DOHH2 (cell line): ENCODE data around the gene CNOT4.

Experiments used
- H3F3A ChIP-seq: fragments of 200-600 bp; sonication (generic), shearing (Covaris generic); 2 replicates; pipeline ENCODE4 v1.6.0; 2016; ENCODE audit warnings: antibody characterized with exemption, mild to moderate bottlenecking; ENCODE audit not compliant: control insufficient read depth, insufficient read depth
- H3K27ac ChIP-seq: fragments of 200-600 bp; sonication (generic); 2 replicates; pipeline ENCODE4 v1.5.1; 2014; ENCODE audit warnings: low read depth, mild to moderate bottlenecking, low read length, moderate library complexity
- H3K27me3 ChIP-seq: fragments of 200-600 bp; sonication (generic); 2 replicates; pipeline ENCODE4 v1.6.1; 2014; ENCODE audit warnings: mild to moderate bottlenecking, low read length, mixed read lengths; ENCODE audit not compliant: control insufficient read depth
- H3K36me3 ChIP-seq: fragments of 200-600 bp; sonication (generic); 2 replicates; pipeline ENCODE4 v1.6.1; 2014; ENCODE audit warnings: mild to moderate bottlenecking, low read length, moderate library complexity, mixed read lengths; ENCODE audit not compliant: control insufficient read depth
- H3K4me1 ChIP-seq: fragments of 200-600 bp; sonication (generic); 2 replicates; pipeline ENCODE4 v1.6.1; 2014; ENCODE audit warnings: mild to moderate bottlenecking, low read length, mixed read lengths; ENCODE audit not compliant: control insufficient read depth
- H3K4me2 ChIP-seq: fragments of 200-600 bp; sonication (generic); 2 replicates; pipeline ENCODE4 v1.6.0; 2014; ENCODE audit warnings: mild to moderate bottlenecking, low read length, moderate library complexity
- H3K4me3 ChIP-seq: fragments of 200-600 bp; sonication (generic); 2 replicates; pipeline ENCODE4 v1.5.1; 2014; ENCODE audit warnings: mild to moderate bottlenecking, low read length, mixed read lengths
- H3K79me2 ChIP-seq: fragments of 200-600 bp; sonication (generic); 2 replicates; pipeline ENCODE4 v1.6.1; 2014; ENCODE audit warnings: mild to moderate bottlenecking, low read length, mixed read lengths; ENCODE audit not compliant: control insufficient read depth
- H3K9me2 ChIP-seq: fragments of 200-600 bp; sonication (generic); replicated peaks from 2 replicates; pipeline ENCODE4 v1.6.1; 2014; ENCODE audit warnings: mild to moderate bottlenecking, low read length, mixed read lengths; ENCODE audit not compliant: control insufficient read depth
- H3K9me3 ChIP-seq: fragments of 200-600 bp; sonication (generic); 2 replicates; pipeline ENCODE4 v1.6.1; 2014; ENCODE audit warnings: antibody characterized with exemption, low read length, mixed read lengths; ENCODE audit not compliant: control insufficient read depth, insufficient read depth
- H4K20me1 ChIP-seq: fragments of 200-600 bp; sonication (generic); 2 replicates; pipeline ENCODE4 v1.6.0; 2014; ENCODE audit warnings: low read depth, mild to moderate bottlenecking, antibody characterized with exemption, low read length, moderate library complexity; ENCODE audit not compliant: control insufficient read depth, insufficient read depth
- EZH2phosphoT487 ChIP-seq: fragments of 200-600 bp; sonication (generic); IDR thresholded peaks from 2 replicates; pipeline ENCODE4 v1.6.1; 2017; ENCODE audit warnings: borderline replicate concordance, mild to moderate bottlenecking, antibody characterized with exemption, low read length, moderate library complexity, mixed read lengths
- TF ChIP-seq, protein P1 (sequence below): fragments of 200-600 bp; sonication (generic); IDR thresholded peaks from one replicate; pipeline ENCODE4 v1.5.1; 2014; ENCODE audit warnings: antibody characterized with exemption, mild to moderate bottlenecking, low read depth, low read length; ENCODE audit not compliant: poor library complexity, severe bottlenecking

The CNOT4 gene

DNA sequence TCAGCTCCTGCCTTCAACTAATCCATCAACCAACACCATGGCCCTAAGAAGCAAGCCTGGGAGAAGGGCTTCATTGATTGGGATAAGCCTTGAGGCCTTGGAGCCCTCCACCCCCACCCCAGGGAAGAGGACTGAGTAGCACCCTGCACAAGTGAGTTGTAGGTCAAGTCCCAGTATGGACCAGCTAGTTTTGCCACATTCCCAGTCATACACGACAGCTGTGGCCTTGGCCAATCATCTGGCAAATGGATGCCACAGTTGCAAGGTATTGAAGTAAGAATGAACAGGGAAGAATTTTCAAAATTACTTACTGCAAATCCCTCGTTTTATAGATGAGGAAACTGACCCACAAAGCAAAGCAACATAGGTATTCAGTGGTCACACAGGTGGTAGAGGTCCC is 166.5 kb downstream of the CNOT4 start:
- Histone ChIP-seq H3K27me3 (0 out of 2 replicates have a peak, but pooled peaks cover 3% of the 10 kb centered on the region), H3K4me2 (no peak overlapping the region)

DNA sequence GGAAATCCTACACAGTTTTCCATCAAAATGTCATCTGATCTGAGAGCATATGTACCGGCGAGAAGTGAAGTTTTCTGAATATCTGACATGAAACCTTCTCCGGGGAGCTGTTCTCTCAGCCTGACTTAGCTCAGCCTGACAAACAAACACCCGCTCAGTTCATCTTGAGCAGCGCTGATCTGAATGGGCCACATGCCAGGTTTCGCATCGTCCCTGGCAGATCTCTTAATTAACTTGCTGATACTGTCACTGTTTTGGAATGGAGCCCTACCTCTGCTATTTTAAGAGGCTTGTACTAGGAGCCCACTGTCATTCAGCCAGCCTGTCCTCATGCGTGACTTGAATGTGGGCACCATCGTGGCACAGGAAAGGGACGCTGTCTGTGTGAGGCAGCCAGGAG is 167.0 kb downstream of the CNOT4 start:
- H4K20me1 ChIP-seq = no peaks in the 10 kb centered on the region
- TF ChIP-seq, protein P1, sequence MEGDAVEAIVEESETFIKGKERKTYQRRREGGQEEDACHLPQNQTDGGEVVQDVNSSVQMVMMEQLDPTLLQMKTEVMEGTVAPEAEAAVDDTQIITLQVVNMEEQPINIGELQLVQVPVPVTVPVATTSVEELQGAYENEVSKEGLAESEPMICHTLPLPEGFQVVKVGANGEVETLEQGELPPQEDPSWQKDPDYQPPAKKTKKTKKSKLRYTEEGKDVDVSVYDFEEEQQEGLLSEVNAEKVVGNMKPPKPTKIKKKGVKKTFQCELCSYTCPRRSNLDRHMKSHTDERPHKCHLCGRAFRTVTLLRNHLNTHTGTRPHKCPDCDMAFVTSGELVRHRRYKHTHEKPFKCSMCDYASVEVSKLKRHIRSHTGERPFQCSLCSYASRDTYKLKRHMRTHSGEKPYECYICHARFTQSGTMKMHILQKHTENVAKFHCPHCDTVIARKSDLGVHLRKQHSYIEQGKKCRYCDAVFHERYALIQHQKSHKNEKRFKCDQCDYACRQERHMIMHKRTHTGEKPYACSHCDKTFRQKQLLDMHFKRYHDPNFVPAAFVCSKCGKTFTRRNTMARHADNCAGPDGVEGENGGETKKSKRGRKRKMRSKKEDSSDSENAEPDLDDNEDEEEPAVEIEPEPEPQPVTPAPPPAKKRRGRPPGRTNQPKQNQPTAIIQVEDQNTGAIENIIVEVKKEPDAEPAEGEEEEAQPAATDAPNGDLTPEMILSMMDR = no peak
- no peak for TF ChIP-seq EZH2phosphoT487
- no peak overlapping the region for H3K27ac ChIP-seq
- no peaks in the 10 kb centered on the region for H3K79me2 ChIP-seq
- no peak overlapping the region for H3K4me2 ChIP-seq
- H3K9me3 ChIP-seq = no peaks in the 10 kb centered on the region
- no peaks in the 10 kb centered on the region for H3K4me1 ChIP-seq
- no peaks in the 10 kb centered on the region for H3F3A ChIP-seq
- H3K4me3 ChIP-seq = no peak overlapping the region
- no peaks in the 10 kb centered on the region for H3K36me3 ChIP-seq
- 0 out of 2 replicates have a peak, but pooled peaks cover 3% of the 10 kb centered on the region for H3K27me3 ChIP-seq
- no peaks in the 10 kb centered on the region for H3K9me2 ChIP-seq

More for the DNA sequence above, 166.5 kb downstream of the CNOT4 start:
- Histone ChIP-seq H3K27ac (no peak overlapping the region), H3K4me1 (no peaks in the 10 kb centered on the region), H3K9me2 (no peaks in the 10 kb centered on the region), H3K9me3 (no peaks in the 10 kb centered on the region), H3K79me2 (no peaks in the 10 kb centered on the region), H3K36me3 (no peaks in the 10 kb centered on the region), H4K20me1 (no peaks in the 10 kb centered on the region), H3F3A (no peaks in the 10 kb centered on the region), H3K4me3 (no peak overlapping the region)
- no peak for TF ChIP-seq EZH2phosphoT487
- TF ChIP-seq, protein P1 = no peak

DNA sequence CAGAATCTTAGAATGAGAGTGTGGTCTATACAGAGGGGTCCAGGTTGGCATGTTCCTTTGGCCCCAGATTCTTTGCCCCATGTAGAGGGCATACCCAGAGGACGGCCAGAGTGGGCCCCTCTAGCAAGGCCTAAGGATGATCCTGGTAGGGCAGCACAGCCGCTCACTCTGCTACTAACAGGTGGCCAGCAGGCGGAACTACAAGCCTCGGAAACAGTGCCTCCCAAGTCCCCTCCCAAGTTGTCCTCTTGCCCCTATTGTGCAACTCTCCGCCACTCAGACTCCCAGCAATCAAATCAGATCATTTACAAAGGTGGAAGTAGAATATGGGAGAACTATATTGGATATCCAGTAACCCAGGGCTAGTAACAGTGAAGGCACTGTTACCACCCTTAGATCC is 168.9 kb downstream of the CNOT4 start:
- H3K79me2 ChIP-seq = no peaks in the 10 kb centered on the region
- H4K20me1 ChIP-seq = no peaks in the 10 kb centered on the region
- H3F3A ChIP-seq = no peaks in the 10 kb centered on the region
- no peaks in the 10 kb centered on the region for H3K9me2 ChIP-seq
- no peaks in the 10 kb centered on the region for H3K36me3 ChIP-seq
- H3K4me3 ChIP-seq = no peak overlapping the region
- no peaks in the 10 kb centered on the region for H3K9me3 ChIP-seq
- no peak overlapping the region for H3K27ac ChIP-seq
- no peaks in the 10 kb centered on the region for H3K27me3 ChIP-seq
- no peaks in the 10 kb centered on the region for H3K4me1 ChIP-seq
- no peak overlapping the region for H3K4me2 ChIP-seq
- TF ChIP-seq, protein P1 = no peak
- no peak for TF ChIP-seq EZH2phosphoT487
